IMR-90 (cell line): ENCODE measurements around the gene FGF5.

Experiments
- CEBPB ChIP-seq: IDR thresholded peaks from 2 replicates; pipeline ENCODE4 v1.6.1; 2012; ENCODE audit warnings: low read depth, low read length, improper control_type of control experiment
- CTCF ChIP-seq: conservative IDR thresholded peaks from 2 replicates; pipeline ENCODE4 v1.5.1; 2012; ENCODE audit warnings: mild to moderate bottlenecking, low read depth, low read length, improper control_type of control experiment
- MAFK ChIP-seq: IDR thresholded peaks from 2 replicates; pipeline ENCODE4 v1.6.1; 2012; ENCODE audit warnings: low read depth, low read length, improper control_type of control experiment
- MAZ ChIP-seq: IDR thresholded peaks from 2 replicates; pipeline ENCODE4 v1.6.1; 2012; ENCODE audit warnings: low read depth, mild to moderate bottlenecking, low read length, improper control_type of control experiment, moderate library complexity, borderline replicate concordance
- NFE2L2 ChIP-seq: fragments of 150-350 bp; IDR thresholded peaks from 2 replicates; pipeline ENCODE4 v1.6.1; 2016; ENCODE audit warnings: low read depth, mild to moderate bottlenecking, low read length
- POLR2A ChIP-seq: IDR thresholded peaks from 2 replicates; pipeline ENCODE4 v1.6.1; 2012; ENCODE audit warnings: mild to moderate bottlenecking, low read depth, low read length
- RAD21 ChIP-seq: IDR thresholded peaks from 2 replicates; pipeline ENCODE4 v1.6.1; 2012; ENCODE audit warnings: low read length, improper control_type of control experiment
- RCOR1 ChIP-seq: IDR thresholded peaks from 2 replicates; pipeline ENCODE4 v1.6.1; 2012; ENCODE audit warnings: mild to moderate bottlenecking, low read length, improper control_type of control experiment; ENCODE audit not compliant: insufficient replicate concordance
- RFX5 ChIP-seq: IDR thresholded peaks from 2 replicates; pipeline ENCODE4 v1.8.0; 2012; ENCODE audit warnings: low read depth, mild to moderate bottlenecking, low read length, moderate library complexity

- no peak for TF ChIP-seq CTCF
- TF ChIP-seq MAFK, result peak; percentile 86
- TF ChIP-seq POLR2A, result no peak
- no peak for TF ChIP-seq RCOR1
- TF ChIP-seq RAD21, result no peak
- no peak for TF ChIP-seq NFE2L2
- TF ChIP-seq RFX5, result no peak
- TF ChIP-seq MAZ, result no peak
- TF ChIP-seq CEBPB, result no peak
These were observed 1.8 kb downstream of the FGF5 start for GRCh38 chr4:80268081-80268823.
